Mesodermal cell (in vitro differentiated cells): ENCODE data around the gene ATP11A.

Experiments
- H3K27ac ChIP-seq: 2 replicates; pipeline ENCODE4 v1.7.0; 2013; ENCODE audit warnings: mild to moderate bottlenecking, low read depth, low read length, moderate library complexity; ENCODE audit not compliant: severe bottlenecking
- H3K36me3 ChIP-seq: 2 replicates; pipeline ENCODE4 v1.7.1; 2013; ENCODE audit warnings: mild to moderate bottlenecking, low read length, moderate library complexity; ENCODE audit not compliant: control insufficient read depth, insufficient read depth
- H3K4me1 ChIP-seq: one replicate; pipeline ENCODE4 v1.7.1; 2013; ENCODE audit warnings: mild to moderate bottlenecking, low read length; ENCODE audit not compliant: insufficient read depth, control insufficient read depth, poor library complexity, severe bottlenecking
- H3K4me3 ChIP-seq: 2 replicates; pipeline ENCODE4 v1.7.0; 2013; ENCODE audit warnings: low read length, control low read depth, mild to moderate bottlenecking; ENCODE audit not compliant: insufficient read depth, poor library complexity, severe bottlenecking; ENCODE audit errors: extremely low read depth
- H3K9me3 ChIP-seq: 2 replicates; pipeline ENCODE4 v1.7.1; 2013; ENCODE audit warnings: mild to moderate bottlenecking, low read length, moderate library complexity; ENCODE audit not compliant: control insufficient read depth
- WGBS, 2 experiments: methylation state at CpG; one replicate each; pipeline ENCODE4 v1.1.5; 2013; ENCODE audit warnings: missing lambda C conversion rate in 2 of 2; ENCODE audit not compliant: insufficient coverage in 2 of 2; 5-methylcytosine and 5-hydroxymethylcytosine counted together

The ATP11A gene

DNA sequence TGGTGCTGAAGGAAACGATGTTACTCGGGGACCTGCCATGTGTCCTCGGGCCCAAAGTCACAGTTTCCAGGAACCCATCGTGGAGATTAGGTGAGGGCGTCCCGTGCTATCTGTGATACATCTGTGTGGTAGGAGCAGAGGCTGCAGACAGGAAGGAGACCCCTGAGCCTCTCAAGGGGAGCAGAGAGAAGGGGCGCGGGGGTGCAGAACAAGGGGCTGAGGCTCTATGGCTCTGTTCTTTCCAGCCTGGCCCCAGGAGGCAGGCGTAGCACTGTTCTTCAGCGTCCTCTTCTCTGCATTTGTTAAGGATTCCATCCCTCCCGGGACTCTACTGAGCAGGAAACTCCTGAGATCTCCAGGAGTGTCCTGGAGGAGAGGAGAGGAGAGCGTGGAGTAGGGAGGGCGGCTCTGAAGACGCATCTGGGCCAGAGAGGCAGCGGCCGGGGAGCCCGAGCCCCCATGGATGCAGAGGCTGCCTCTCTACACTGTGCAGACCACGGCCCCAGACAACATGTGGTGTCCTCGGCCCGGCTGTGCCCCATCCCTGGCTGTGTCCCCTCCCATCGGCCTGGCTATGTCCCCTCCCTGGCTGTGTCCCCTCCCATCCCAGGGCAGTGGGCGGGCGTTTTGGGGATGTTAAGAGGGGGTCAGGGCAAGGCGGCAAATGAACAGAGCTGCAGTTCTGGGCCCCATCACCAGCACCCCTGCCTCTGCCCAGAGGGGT lies 118.0 kb downstream of the ATP11A start:
- H3K4me1 ChIP-seq = peaks cover 9% of the 10 kb centered on the region
- 88 to 91% methylated on average over 10 to 22 of the region's 24 CpGs for WGBS, 2 experiments
- no peak overlapping the region for H3K27ac ChIP-seq
- H3K4me3 ChIP-seq = no peak overlapping the region
- peaks cover 63% of the 10 kb centered on the region for H3K36me3 ChIP-seq
- no peaks in the 10 kb centered on the region for H3K9me3 ChIP-seq

GRCh38 chr13:112808377-112809140 lies 118.7 kb downstream of the ATP11A start:
- H3K36me3 ChIP-seq = peaks cover 70% of the 10 kb centered on the region
- WGBS, 2 experiments = 94 to 95% methylated on average over 22 to 23 of the region's 26 CpGs

DNA sequence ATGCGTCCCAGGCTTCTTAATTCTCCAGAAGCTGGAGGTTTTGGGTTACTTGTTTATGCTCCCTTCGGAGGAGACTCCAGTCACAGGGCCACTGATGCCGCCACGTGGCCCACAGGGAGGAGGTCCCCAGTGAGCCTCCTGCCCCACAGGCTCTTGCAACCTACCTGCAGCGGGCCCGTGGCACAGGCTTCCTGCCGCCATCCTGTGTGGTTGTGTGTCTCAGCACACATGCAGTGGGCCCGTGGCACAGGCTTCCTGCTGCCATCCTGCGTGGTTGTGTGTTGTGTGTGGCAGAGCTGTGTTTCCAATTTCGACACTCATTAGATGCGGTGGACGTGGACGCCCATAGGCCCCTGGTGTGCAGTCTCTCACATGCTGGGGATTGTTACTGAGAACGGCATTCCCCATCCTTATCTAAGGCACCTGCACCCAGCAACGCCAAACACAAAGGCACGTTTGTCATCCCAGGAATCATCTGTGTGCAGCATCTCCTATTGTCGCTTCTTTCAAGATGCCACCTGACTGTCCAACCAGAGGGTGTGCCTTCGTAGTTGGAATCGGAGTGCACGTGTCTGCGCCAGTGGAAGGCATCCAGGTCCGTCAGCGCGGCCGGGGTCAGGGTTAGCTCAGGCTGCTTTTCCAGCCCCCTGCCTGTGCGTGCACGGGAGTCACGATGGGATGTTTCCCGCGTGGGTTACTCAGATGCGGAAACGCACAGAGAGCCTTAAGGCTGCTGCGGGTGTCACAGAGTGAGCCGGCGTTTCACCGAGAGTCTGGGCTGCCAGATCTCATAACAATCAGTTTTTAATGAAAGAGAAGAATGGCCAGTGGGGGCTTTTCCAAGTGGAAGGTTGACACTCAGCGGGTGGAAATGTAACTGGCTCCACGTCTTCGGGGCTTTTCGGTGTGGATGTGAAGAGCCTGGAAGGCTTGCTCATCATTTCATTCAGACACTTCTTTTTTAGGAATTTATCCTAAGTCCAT lies 119.8 kb downstream of the ATP11A start:
- 95 to 98% methylated on average over 29 to 36 of the region's 40 CpGs for WGBS, 2 experiments
- Histone ChIP-seq H3K9me3 (peaks cover 6% of the 10 kb centered on the region), H3K4me3 (no peak overlapping the region), H3K4me1 (peaks cover 4% of the 10 kb centered on the region), H3K36me3 (peaks cover 81% of the 10 kb centered on the region), H3K27ac (no peak overlapping the region)

More at GRCh38 chr13:112808377-112809140, 118.7 kb downstream of the ATP11A start:
- H3K4me1 ChIP-seq = peaks cover 5% of the 10 kb centered on the region
- H3K9me3 ChIP-seq = peaks cover 5% of the 10 kb centered on the region
- H3K4me3 ChIP-seq = no peak overlapping the region
- no peak overlapping the region for H3K27ac ChIP-seq

GRCh38 chr13:112810608-112811007 lies 120.8 kb downstream of the ATP11A start:
- WGBS, 2 experiments = 92 to 94% methylated on average over 13 of the region's 14 CpGs
- peaks cover 6% of the 10 kb centered on the region for H3K9me3 ChIP-seq
- peaks cover 8% of the 10 kb centered on the region for H3K4me1 ChIP-seq
- H3K36me3 ChIP-seq = peaks cover 85% of the 10 kb centered on the region
- no peak overlapping the region for H3K27ac ChIP-seq
- H3K4me3 ChIP-seq = no peak overlapping the region

GRCh38 chr13:112812306-112813055 lies 122.6 kb downstream of the ATP11A start:
- 91 to 96% methylated on average over 12 to 17 of the region's 17 CpGs for WGBS, 2 experiments
- Histone ChIP-seq H3K9me3 (peaks cover 11% of the 10 kb centered on the region), H3K4me1 (peaks cover 8% of the 10 kb centered on the region), H3K4me3 (no peak overlapping the region), H3K36me3 (peaks cover 87% of the 10 kb centered on the region), H3K27ac (no peak overlapping the region)

DNA sequence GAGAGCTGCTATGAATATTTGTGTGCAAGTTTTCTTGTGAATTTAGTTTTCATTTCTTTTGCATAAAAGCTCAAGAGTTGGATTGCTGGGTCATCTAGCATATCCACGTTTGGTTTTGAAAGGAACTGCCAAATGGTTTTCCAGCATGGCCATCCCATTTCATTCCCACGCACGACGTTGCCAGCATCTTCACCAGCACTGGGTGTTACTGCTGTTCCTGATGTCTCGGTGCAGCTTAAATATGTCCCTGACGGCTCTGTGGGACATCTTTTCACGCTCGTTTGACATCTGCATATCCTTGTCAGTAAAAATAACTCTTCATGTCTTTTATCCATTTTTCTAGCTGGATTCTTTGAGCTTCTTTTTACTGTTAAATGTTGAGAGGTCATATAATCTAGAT lies 123.7 kb downstream of the ATP11A start:
- 88 to 93% methylated on average over 8 of the region's 8 CpGs for WGBS, 2 experiments
- no peak overlapping the region for H3K27ac ChIP-seq
- H3K4me3 ChIP-seq = no peak overlapping the region
- H3K9me3 ChIP-seq = peaks cover 17% of the 10 kb centered on the region
- peaks cover 95% of the 10 kb centered on the region for H3K36me3 ChIP-seq
- peaks cover 8% of the 10 kb centered on the region for H3K4me1 ChIP-seq

DNA sequence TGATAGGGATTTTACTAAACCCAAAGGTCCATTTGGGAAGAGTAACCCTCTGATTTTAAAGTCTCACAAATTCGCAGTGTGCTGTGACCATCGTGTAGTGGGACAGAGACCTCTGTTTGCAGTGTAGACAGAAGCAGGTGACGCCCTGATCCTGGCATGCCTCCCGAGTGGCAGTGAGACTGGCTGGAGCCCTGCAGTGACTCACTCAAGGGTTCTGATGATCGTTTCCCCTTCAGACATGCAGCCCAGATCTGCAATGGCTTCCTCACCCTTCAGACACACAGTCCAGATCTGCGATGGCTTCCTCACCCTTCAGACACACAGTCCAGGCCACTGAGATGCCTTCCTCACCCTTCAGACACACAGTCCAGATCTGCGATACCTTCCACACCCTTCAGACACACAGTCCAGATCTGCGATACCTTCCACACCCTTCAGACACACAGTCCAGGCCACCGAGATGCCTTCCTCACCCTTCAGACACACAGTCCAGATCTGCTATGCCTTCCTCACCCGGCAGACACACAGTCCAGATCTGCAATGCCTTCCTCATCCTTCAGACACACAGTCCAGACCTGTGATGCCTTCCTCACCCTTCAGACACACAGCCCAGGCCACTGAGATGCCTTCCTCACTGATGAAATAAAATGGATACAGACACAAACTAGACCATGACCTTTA lies 125.2 kb downstream of the ATP11A start:
- peaks cover 8% of the 10 kb centered on the region for H3K4me1 ChIP-seq

DNA sequence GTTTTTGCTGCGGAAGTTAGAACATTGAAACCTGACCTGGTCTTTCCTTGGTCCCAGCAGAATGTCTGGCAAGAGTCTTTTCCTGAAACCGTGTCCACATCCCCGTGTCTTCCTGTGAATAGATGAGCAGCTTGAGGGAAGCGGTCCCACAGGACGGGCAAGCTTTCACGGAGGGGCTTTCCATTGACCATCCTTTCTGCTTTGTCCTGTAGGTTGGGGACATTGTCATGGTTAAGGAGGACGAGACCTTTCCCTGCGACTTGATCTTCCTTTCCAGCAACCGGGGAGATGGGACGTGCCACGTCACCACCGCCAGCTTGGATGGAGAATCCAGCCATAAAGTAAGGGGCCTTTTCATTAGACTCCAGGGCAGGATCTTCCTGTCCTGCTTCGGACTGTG lies 126.0 kb downstream of the ATP11A start:
- H3K27ac ChIP-seq = no peak overlapping the region
- H3K4me1 ChIP-seq = peaks cover 8% of the 10 kb centered on the region
- peaks cover 17% of the 10 kb centered on the region for H3K9me3 ChIP-seq
- peaks cover 97% of the 10 kb centered on the region for H3K36me3 ChIP-seq
- no peak overlapping the region for H3K4me3 ChIP-seq
- 95 to 96% methylated on average over 13 of the region's 13 CpGs for WGBS, 2 experiments

More for the DNA sequence above, 125.2 kb downstream of the ATP11A start:
- Histone ChIP-seq H3K4me3 (no peak overlapping the region), H3K36me3 (peaks cover 96% of the 10 kb centered on the region), H3K27ac (peak overlapping the region; percentile 2), H3K9me3 (peaks cover 17% of the 10 kb centered on the region)
- 92 to 93% methylated on average over 10 of the region's 10 CpGs for WGBS, 2 experiments

GRCh38 chr13:112818040-112818697 lies 128.3 kb downstream of the ATP11A start:
- Histone ChIP-seq H3K9me3 (peaks cover 17% of the 10 kb centered on the region), H3K4me1 (peaks cover 8% of the 10 kb centered on the region), H3K4me3 (no peak overlapping the region), H3K36me3 (peaks cover 89% of the 10 kb centered on the region), H3K27ac (no peak overlapping the region)
- 95 to 97% methylated on average over 31 to 36 of the region's 38 CpGs for WGBS, 2 experiments
